Mucosa of descending colon (tissue), 3 donors: Measurements from ENCODE around the gene CDC42EP4. TPM values are rescaled to one million over a fixed set of nuclear protein-coding genes. Genes with fewer than 3 reads are reported as not detected.
A peak's percentile ranks its signal among the peaks of the same experiment; 100 is the strongest.
"Not testable (repeated sequence)": the region's sequence is repeated elsewhere in the genome, so short reads cannot be mapped to it uniquely, and the experiment has no call there.

ENCODE experiments used
- ATAC-seq: fragments of 200-7000 bp; cut with Tn5 transposase; one replicate; pipeline ENCODE4 v1.9.1; 2020; ENCODE audit warnings: mild to moderate bottlenecking, moderate library complexity
- DNase-seq, 3 donors: peaks; one replicate each; pipeline ENCODE4 v3.0.0-alpha.2; 2020
- H3K36me3 ChIP-seq: fragments of 200-600 bp; one replicate; pipeline ENCODE4 v1.8.0; 2021; ENCODE audit warnings: low read depth, mild to moderate bottlenecking
- H3K4me1 ChIP-seq: fragments of 200-600 bp; one replicate; pipeline ENCODE4 v1.8.0; 2021; ENCODE audit warnings: low read depth, mild to moderate bottlenecking
- H3K4me3 ChIP-seq: fragments of 200-600 bp; one replicate; pipeline ENCODE4 v1.8.0; 2021; ENCODE audit warnings: mild to moderate bottlenecking
- H3K9me3 ChIP-seq: fragments of 200-600 bp; one replicate; pipeline ENCODE4 v1.8.0; 2021; ENCODE audit warnings: mild to moderate bottlenecking
- intact Hi-C, 2 donors: fragments of 100-400 bp; cut with DNase I in 1 of 2; cut with micrococcal nuclease in 1 of 2; formaldehyde crosslinking; loops; one replicate each; pipeline versions ENCODE4 v1.11.0 to v1.11.1; 2022; cut with DNase I, micrococcal nuclease
- total RNA-seq, 3 donors: library from RNA; stranded (reverse); fragmentation: NEBNext Ultra II Directional in 2 of 3; extraction: Animal tissue kit (Norgen Biotek cat#: 25700) in 2 of 3; gene quantifications; one replicate each; pipeline versions ENCODE4 v1.2.1 to v1.2.4, GENCODE V29; 2021 to 2023
- TF ChIP-seq, protein P1 (sequence below): fragments of 200-600 bp; IDR thresholded peaks from one replicate; pipeline ENCODE4 v1.8.0; 2022; ENCODE audit warnings: antibody characterized with exemption, mild to moderate bottlenecking
- donor health status: DM: no; HTN: no; CAD: no; lungs with moderate emphysema.
- donor health status: DM: no; HTN: no; CAD: no.
- donor health status: DM: no; HTN: yes; CAD: no.

The CDC42EP4 gene
- total RNA-seq, 3 donors from 2014 or later: 54.6 to 95.2 (median 75.9) TPM

DNA sequence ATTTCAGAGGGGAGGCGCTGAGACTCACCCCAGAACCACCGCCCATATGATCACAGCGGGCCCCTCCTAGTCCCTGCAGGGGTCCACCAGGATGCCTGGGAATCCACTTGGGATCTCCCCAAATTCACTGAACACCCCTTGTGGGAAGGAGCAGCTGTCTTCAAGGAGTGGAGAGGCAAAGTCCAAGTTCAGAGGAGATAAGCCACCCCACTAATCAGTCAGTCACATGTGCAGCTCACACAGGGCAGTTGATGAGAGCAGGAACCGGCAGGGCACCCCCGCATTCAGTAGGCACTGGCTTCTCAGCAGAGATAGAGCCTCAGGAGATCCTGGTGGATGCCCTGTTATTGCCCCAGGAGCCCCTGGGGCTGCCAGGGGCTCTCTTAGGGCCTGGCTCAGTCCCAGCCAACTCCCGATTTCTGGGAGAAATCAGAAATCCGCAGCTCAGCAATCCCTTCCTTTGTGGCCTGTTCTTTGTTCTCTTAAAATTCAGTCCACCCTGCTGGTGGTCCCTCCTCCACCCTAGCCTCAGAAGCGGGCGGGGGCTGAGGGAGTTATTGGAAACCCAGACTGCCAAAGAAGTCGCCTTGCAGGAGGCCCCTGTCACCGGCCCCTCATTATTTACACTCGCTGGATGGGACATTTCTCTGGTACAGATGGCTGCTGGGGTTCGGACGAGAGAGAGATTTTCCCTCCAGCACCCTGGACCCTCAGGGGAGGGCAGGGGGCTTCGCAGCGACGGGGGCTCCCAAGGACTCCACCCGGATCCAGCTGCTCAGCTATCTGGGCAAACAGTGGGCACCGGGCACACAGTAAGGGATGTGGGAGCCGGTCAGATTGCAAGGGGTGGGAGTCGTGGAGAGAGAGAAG, 1.8 kb downstream of the CDC42EP4 start:
- Histone ChIP-seq H3K36me3 (no peaks in the 10 kb centered on the region), H3K9me3 (no peaks in the 10 kb centered on the region), H3K4me3 (peak overlapping the region; percentile 28), H3K4me1 (peaks cover 53% of the 10 kb centered on the region)
- TF ChIP-seq, protein P1, sequence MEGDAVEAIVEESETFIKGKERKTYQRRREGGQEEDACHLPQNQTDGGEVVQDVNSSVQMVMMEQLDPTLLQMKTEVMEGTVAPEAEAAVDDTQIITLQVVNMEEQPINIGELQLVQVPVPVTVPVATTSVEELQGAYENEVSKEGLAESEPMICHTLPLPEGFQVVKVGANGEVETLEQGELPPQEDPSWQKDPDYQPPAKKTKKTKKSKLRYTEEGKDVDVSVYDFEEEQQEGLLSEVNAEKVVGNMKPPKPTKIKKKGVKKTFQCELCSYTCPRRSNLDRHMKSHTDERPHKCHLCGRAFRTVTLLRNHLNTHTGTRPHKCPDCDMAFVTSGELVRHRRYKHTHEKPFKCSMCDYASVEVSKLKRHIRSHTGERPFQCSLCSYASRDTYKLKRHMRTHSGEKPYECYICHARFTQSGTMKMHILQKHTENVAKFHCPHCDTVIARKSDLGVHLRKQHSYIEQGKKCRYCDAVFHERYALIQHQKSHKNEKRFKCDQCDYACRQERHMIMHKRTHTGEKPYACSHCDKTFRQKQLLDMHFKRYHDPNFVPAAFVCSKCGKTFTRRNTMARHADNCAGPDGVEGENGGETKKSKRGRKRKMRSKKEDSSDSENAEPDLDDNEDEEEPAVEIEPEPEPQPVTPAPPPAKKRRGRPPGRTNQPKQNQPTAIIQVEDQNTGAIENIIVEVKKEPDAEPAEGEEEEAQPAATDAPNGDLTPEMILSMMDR: no peak
- DNase-seq (peak; percentile 71 to 73 (median 73)), ATAC-seq (no peak)
- intact Hi-C loops: no loop called here

DNA sequence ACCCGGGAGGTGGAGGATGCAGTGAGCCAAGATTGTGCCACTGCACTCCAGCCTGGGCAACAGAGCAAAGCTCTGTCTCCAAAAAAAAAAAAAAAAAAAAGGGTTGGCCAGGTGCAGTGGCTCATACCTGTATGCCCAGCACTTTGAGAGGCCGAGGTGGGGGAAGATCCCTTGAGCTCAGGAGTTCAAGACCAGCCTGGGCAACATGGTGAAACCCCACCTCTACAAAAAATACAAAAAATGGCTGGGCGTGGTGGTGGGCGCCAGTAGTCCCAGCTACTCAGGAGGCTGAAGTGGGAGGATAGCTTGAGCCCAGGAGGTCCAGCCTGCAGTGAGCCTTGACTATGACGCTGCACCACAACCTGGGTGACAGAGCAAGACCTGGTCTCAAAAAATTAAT, 2.8 kb downstream of the CDC42EP4 start:
- H3K36me3 ChIP-seq, H3K4me3 ChIP-seq, ATAC-seq, H3K9me3 ChIP-seq, intact Hi-C loops: not testable (repeated sequence)
- DNase-seq: peak in 1 of 3 donors; percentile 44
- H3K4me1 ChIP-seq: peaks cover 57% of the 10 kb centered on the region

DNA sequence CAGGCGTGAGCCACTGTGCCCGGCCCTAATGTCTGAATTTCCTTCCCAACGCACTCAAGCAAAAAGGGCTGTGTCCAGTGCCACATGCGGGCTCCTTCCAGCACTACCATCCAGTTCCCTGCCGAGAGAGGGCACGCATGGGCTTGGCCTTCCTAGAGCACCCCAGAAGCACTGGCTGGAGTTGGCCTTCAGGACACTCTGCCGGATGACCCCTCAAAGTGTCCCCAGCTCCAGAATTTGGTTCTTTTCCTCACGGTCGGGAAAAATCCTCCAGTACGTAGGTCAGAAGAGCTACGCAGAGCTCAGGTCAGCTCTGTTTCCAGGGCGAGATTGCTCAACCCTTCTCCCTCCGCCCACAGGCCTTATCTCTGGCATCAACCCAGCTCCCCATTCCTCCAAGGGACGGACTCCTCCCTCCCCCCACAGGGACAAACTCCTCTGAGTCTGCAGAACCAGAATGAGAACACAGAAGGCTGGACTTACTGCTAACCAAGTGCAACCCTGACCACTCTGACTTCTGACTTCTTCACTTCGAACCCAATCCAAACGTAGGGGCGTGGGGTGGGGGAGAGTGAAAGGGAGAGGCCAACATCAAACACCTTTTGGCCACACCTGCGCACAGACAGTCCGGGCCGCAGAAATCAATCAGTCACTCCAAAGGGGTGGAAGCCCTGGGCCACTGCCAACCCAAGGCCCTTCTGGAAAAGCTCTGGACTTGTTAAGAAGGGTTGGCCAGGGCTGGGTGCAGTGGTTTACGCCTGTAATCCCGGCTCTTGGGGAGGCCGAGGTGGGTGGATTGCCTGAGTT, 3.6 kb downstream of the CDC42EP4 start:
- DNase-seq: peak; percentile 92 to 94 (median 93)
- TF ChIP-seq, protein P1: no peak

DNA sequence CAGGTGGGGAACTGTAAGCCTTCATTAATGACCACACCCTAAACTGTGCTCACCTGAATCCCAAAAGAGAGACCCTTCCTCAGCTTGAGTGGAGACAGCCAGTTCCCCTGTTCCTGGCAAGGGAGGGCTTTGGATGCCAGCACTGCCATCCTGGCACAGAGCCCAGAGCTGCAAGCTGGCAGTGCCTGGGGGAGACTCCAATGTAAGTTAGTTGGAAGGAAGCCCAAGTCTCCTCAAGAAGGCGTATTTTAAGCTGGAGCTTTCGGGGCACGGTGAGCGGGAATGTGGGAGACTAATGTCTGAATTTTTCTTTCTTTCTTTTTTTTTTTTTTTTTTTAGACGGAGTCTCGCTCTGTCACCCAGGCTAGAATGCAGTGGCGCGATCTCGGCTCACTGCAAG, 4.7 kb downstream of the CDC42EP4 start:
- intact Hi-C loops: no loop called here
- Histone ChIP-seq H3K4me3 (no peak overlapping the region), H3K4me1 (peaks cover 57% of the 10 kb centered on the region), H3K36me3 (no peaks in the 10 kb centered on the region), H3K9me3 (no peaks in the 10 kb centered on the region)
- peak in 1 of 3 donors; percentile 66 for DNase-seq
- TF ChIP-seq, protein P1: no peak
- ATAC-seq: no peak

More for the DNA sequence above, 3.6 kb downstream of the CDC42EP4 start:
- no peaks in the 10 kb centered on the region for H3K9me3 ChIP-seq
- no peak overlapping the region for H3K4me3 ChIP-seq
- H3K36me3 ChIP-seq: no peaks in the 10 kb centered on the region
- ATAC-seq: peak; percentile 43
- intact Hi-C loops: no loop called here
- H3K4me1 ChIP-seq: peaks cover 57% of the 10 kb centered on the region

DNA sequence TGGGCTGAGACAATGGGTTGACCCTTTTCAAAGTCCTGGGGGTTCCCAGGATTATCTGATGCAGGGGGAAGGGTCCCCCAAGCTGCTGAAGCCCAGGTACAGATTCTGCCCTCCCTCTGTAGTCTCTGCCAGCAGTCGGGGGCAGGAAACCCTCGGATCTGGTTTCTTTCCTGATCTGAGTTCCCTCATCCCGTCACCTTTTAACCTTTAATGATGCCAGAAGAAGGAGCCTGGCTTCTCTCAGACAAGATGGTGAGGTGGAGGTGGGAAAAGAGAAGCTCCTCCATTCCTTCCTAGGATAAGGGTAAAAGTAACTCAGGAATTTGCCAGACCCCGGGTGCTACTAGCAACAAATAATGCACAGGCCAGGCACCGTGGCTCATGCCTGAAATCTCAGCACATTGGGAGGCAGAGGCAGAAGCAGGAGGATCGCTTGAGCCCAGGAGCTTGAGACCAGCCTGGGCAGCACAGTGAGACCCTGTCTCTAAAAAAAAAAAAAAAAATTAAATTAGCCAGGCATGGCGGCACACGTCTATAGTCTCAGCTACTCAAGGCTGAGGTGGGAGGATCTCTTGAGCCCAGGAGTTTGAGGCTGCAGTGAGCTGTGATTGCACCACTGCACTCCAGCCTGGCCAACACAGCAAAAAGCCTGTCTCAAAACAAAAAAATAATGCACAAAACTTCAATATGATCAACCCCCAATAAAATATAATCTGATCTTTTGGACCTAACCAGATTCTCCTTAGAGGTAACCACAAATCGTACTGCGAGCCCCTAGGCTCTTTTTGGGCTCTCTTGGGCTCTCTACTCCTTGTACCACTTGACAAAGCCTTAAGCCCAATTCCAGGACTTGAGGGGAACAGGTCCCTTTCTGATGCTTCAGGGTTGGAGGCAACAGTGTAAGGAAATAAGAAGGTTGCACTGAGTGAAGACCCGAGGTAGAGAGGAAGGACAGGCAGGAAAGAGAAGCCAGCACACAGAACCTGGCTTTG, 5.7 kb downstream of the CDC42EP4 start:
- intact Hi-C loops: no loop called here
- Histone ChIP-seq H3K4me3 (no peak overlapping the region), H3K36me3 (no peaks in the 10 kb centered on the region), H3K4me1 (peaks cover 57% of the 10 kb centered on the region), H3K9me3 (no peaks in the 10 kb centered on the region)
- ATAC-seq: no peak
- no peak for DNase-seq
- TF ChIP-seq, protein P1: no peak
